ENCODE data around the gene GRAP2.

GRCh38 chr22:39895682-39896081 lies 5.2 kb upstream of the GRAP2 start:
- TF ChIP-seq CTCF (IDR thresholded peaks at IDR 0.05) (no peak), POLR2AphosphoS5 (IDR thresholded peaks at IDR 0.05) (no peak)

Data from stomach (tissue), 4 donors.